Measurements from ENCODE around the gene BRI3. TPM values are rescaled to one million over a fixed set of nuclear protein-coding genes. Genes with fewer than 3 reads are reported as not detected.

Gene BRI3
- total and polyA plus RNA-seq, 11 donors = 51.0 to 274 (median 229) TPM

GRCh38 chr7:98251601-98252424 is 29.7 kb upstream of the BRI3 start, which contains the start of gene TECPR1:
Gene TECPR1 (minus strand): TSS chr7:98252232. CDS start chr7:98246146, 6,086 bp downstream.
- no peaks in the 10 kb centered on the region for H3K27me3 ChIP-seq
- no peaks in the 10 kb centered on the region for H3K9me3 ChIP-seq
- H3K4me3 ChIP-seq = peak within 1 kb of the TSS; percentile 71 to 99 (median 90)
- DNase-seq = peak; percentile 96 to 97 (median 97)
- intact Hi-C loops (cut with DNase I) = loop anchor here in 1 of 10 donors (2.0 kb wide), 1 partner anchor 31 kb away; no protein-coding TSS in a partner anchor
- TF ChIP-seq POLR2A (IDR thresholded peaks at IDR 0.05) (peak in 1 of 2 donors; percentile 53), CTCF (IDR thresholded peaks at IDR 0.05) (no peak)
- peaks cover 0 to 61% (median 35%) of the 10 kb centered on the region in 12 donors for H3K4me1 ChIP-seq
- ATAC-seq = peak; percentile 98 to 100 (median 99)
- WGBS, 4 donors = 0 to 1% (median 0%) methylated on average over 10 to 69 of the region's 69 CpGs
- peak within 1 kb of the TSS; percentile 39 to 91 (median 88) for H3K27ac ChIP-seq
- H3K36me3 ChIP-seq = peaks cover 0 to 18% (median 3%) of the 10 kb centered on the region in 9 donors

- peaks cover 0 to 61% (median 35%) of the 10 kb centered on the region in 12 donors for H3K4me1 ChIP-seq
- DNase-seq = no peak
- intact Hi-C loops (cut with DNase I) = no loop called here
- 20 to 39% (median 27%) methylated on average over 18 to 32 of the region's 32 CpGs for WGBS, 4 donors
- H3K4me3 ChIP-seq = peak overlapping the region; percentile 71 to 99 (median 90)
- TF ChIP-seq POLR2A (IDR thresholded peaks at IDR 0.05) = no peak
- TF ChIP-seq CTCF (IDR thresholded peaks at IDR 0.05) = no peak
- peaks cover 0 to 19% (median 7%) of the 10 kb centered on the region in 9 donors for H3K36me3 ChIP-seq
- H3K27me3 ChIP-seq = no peaks in the 10 kb centered on the region
- peak in 1 of 4 donors; percentile 37 for ATAC-seq
- H3K9me3 ChIP-seq = no peaks in the 10 kb centered on the region
- peak overlapping the region; percentile 39 to 91 (median 88) for H3K27ac ChIP-seq
Observed at GRCh38 chr7:98252425-98253054, 28.9 kb upstream of the BRI3 start.

GRCh38 chr7:98254516-98254915 is 27.0 kb upstream of the BRI3 start:
- no peak overlapping the region for H3K27ac ChIP-seq
- peaks cover 0 to 16% (median 8%) of the 10 kb centered on the region in 9 donors for H3K36me3 ChIP-seq
- intact Hi-C loops (cut with DNase I) = no loop called here
- TF ChIP-seq CTCF (IDR thresholded peaks at IDR 0.05) = no peak
- no peak for TF ChIP-seq POLR2A (IDR thresholded peaks at IDR 0.05)
- H3K9me3 ChIP-seq = no peaks in the 10 kb centered on the region
- ATAC-seq = no peak
- H3K4me3 ChIP-seq = no peak overlapping the region
- DNase-seq = no peak
- WGBS, 4 donors = 87 to 95% (median 91%) methylated on average over 4 of the region's 4 CpGs
- H3K4me1 ChIP-seq = peaks cover 0 to 44% (median 29%) of the 10 kb centered on the region in 12 donors
- no peaks in the 10 kb centered on the region for H3K27me3 ChIP-seq

Data from heart left ventricle (tissue), 16 donors.